ENCODE results near the gene MARK2. TPM values are rescaled to one million over a fixed set of nuclear protein-coding genes. Genes with fewer than 3 reads are reported as not detected.

The MARK2 gene
- total and polyA plus RNA-seq, 8 donors, result 8.8 to 128 (median 19.3) TPM

DNA sequence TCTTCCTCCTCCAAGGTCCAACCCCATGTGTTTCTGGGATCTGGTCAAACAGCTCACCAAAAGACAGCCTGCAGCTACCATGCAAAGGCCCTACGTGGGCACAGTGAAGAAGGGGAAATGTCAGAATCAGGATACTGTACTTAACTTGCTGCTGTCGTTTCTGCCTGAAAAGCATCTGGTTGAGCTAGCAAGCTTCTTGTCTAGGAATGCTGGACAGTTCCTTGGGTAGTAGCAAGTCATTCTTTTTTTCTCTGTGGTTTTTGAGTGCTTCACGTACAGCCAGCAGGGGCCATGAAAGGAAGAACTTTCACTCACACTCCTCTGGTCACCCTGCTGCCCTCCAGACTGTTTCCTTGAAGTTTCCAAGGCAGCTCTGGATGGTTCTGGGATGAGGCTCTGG lies 53.3 kb downstream of the MARK2 start:
- Histone ChIP-seq H3K27ac (no peak overlapping the region), H3K27me3 (no peaks in the 10 kb centered on the region), H3K36me3 (peaks cover 24 to 33% (median 29%) of the 10 kb centered on the region in 4 donors), H3K4me3 (no peak overlapping the region), H3K9me3 (no peaks in the 10 kb centered on the region), H3K4me1 (peaks cover 37 to 69% (median 66%) of the 10 kb centered on the region in 4 donors)
- 21 to 37% (median 31%) methylated on average over 3 of the region's 3 CpGs for WGBS, 5 donors
- intact Hi-C loops (cut with DNase I; ENCODE audit: low total_unique reads), result no loop called here
- TF ChIP-seq POLR2A (IDR thresholded peaks at IDR 0.05), result no peak
- DNase-seq, result peak in 1 of 2 donors; percentile 38

DNA sequence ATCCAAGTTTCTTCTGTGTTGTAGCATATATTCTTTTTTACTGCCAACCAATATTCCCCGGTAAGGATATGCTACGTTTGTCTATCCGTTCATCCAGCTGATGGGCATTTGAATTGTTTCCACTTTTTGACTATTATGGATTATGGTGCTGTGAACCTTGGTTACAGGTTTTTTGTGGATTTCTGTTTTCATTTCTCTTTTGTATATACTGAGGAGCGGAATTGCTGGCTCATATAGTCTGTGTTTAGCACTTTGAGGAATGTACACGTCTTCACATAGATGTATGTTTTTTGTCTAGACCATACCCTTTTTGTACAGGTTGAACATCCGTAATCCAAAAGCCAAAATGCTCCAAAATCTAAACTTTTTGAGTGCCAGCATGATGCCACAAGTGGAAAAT lies 54.4 kb downstream of the MARK2 start:
- Histone ChIP-seq H3K9me3 (no peaks in the 10 kb centered on the region), H3K27me3 (no peaks in the 10 kb centered on the region), H3K36me3 (peaks cover 35 to 44% (median 40%) of the 10 kb centered on the region in 4 donors), H3K4me1 (peaks cover 26 to 58% (median 55%) of the 10 kb centered on the region in 4 donors), H3K27ac (no peak overlapping the region), H3K4me3 (no peak overlapping the region)
- intact Hi-C loops (cut with DNase I; ENCODE audit: low total_unique reads), result no loop called here
- DNase-seq, result no peak
- WGBS, 5 donors, result 95 to 98% (median 97%) methylated on average over 6 of the region's 6 CpGs
- TF ChIP-seq POLR2AphosphoS5 (IDR thresholded peaks at IDR 0.05) (no peak), EP300 (IDR thresholded peaks at IDR 0.05) (no peak), POLR2A (IDR thresholded peaks at IDR 0.05) (no peak)
- TF ChIP-seq, protein P1, sequence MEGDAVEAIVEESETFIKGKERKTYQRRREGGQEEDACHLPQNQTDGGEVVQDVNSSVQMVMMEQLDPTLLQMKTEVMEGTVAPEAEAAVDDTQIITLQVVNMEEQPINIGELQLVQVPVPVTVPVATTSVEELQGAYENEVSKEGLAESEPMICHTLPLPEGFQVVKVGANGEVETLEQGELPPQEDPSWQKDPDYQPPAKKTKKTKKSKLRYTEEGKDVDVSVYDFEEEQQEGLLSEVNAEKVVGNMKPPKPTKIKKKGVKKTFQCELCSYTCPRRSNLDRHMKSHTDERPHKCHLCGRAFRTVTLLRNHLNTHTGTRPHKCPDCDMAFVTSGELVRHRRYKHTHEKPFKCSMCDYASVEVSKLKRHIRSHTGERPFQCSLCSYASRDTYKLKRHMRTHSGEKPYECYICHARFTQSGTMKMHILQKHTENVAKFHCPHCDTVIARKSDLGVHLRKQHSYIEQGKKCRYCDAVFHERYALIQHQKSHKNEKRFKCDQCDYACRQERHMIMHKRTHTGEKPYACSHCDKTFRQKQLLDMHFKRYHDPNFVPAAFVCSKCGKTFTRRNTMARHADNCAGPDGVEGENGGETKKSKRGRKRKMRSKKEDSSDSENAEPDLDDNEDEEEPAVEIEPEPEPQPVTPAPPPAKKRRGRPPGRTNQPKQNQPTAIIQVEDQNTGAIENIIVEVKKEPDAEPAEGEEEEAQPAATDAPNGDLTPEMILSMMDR (IDR thresholded peaks at IDR 0.05), result no peak

DNA sequence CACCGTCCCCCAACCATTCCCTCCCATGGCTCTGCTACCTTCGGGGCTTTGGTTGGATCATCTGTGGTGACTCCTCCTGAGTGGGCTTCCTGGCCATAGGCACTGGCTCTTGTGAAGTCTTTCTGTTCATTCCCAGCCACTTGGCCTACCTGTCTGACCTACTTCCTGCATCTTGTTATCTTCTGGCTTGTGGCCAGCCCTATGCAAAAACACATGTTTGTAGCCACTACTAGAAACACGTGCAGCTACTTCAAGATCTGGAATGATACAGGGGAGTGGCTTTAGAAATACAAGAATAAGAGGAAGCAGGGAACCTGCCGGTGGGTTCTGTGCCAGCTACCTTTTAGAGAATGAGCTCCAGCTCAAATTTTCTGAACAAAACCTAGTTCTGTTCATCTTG lies 57.2 kb downstream of the MARK2 start:
- intact Hi-C loops (cut with DNase I; ENCODE audit: low total_unique reads), result no loop called here
- TF ChIP-seq, protein P1 (IDR thresholded peaks at IDR 0.05), result no peak
- TF ChIP-seq POLR2AphosphoS5 (IDR thresholded peaks at IDR 0.05), result peak in 1 of 3 donors; percentile 83
- Histone ChIP-seq H3K4me1 (peaks cover 0 to 30% (median 28%) of the 10 kb centered on the region in 4 donors), H3K27ac (peak overlapping the region in 2 of 5 donors; percentile 28 to 32), H3K9me3 (no peaks in the 10 kb centered on the region), H3K36me3 (peaks cover 62 to 71% (median 67%) of the 10 kb centered on the region in 4 donors), H3K27me3 (no peaks in the 10 kb centered on the region), H3K4me3 (no peak overlapping the region)
- DNase-seq, result peak; percentile 85 to 86
- 41 to 52% (median 46%) methylated on average over 4 of the region's 4 CpGs for WGBS, 5 donors

DNA sequence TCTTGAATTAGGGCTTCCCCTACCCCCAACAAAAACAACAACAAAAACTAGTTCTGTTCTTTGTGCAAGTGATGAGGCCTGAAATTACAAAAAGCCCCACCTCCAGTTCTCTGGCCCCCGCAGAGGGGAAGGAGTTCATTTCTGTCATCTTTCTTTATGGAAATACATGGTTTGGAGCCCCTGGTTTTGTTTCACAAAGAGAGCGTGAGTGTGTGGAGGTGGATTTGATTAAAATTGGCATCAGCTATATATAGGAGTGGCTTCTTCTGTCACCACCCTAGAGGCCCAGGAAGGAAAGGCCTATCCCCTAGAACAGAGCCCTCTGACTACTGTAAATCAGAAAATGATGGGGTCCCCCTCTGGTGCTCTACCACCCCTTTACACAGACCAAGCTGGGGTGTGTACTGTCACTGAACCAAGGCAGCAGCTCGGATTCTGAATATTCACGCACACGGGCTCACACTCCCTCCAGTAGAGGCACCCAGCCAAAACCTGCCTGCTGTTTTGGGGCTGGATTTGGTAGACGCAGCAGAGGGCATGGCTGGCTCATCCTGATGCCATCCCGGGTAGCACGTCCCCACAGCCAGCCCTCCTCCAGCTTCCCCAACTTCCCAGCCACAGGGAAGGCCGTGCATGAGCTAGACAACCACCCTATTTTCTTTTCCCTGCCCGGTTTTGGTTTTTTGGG lies 58.7 kb downstream of the MARK2 start:
- no peak overlapping the region for H3K27ac ChIP-seq
- peaks cover 0 to 16% (median 13%) of the 10 kb centered on the region in 4 donors for H3K4me1 ChIP-seq
- WGBS, 5 donors, result 89 to 93% (median 90%) methylated on average over 10 of the region's 10 CpGs
- TF ChIP-seq, protein P1 (IDR thresholded peaks at IDR 0.05), result no peak
- TF ChIP-seq POLR2A (IDR thresholded peaks at IDR 0.05) (no peak), POLR2AphosphoS5 (IDR thresholded peaks at IDR 0.05) (no peak), EP300 (IDR thresholded peaks at IDR 0.05) (no peak)
- no peak for DNase-seq
- H3K27me3 ChIP-seq, result no peaks in the 10 kb centered on the region
- no peak overlapping the region for H3K4me3 ChIP-seq
- H3K9me3 ChIP-seq, result no peaks in the 10 kb centered on the region
- peaks cover 73 to 83% (median 80%) of the 10 kb centered on the region in 4 donors for H3K36me3 ChIP-seq
- intact Hi-C loops (cut with DNase I; ENCODE audit: low total_unique reads), result no loop called here

DNA sequence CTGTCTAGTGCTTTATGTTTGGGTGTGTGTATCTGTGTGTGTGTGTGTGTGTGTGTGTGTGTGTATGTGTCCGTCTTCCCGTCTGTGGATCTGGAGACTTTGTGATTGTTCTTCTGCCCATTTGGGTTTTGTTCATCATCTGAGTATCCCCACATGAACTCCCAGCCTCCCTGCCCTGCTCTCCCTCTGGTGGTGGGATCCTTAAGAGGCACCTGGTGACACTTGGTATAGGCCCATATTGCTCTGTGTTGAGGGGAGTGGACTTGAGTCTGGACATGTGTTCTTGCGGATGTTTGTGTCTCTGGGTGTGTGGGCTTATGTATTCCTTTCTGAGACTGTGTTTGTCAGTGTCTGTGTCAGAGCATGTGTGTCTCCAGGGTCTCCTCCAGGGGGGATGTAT lies 62.8 kb downstream of the MARK2 start:
- H3K9me3 ChIP-seq, result no peaks in the 10 kb centered on the region
- no peaks in the 10 kb centered on the region for H3K27me3 ChIP-seq
- no peak overlapping the region for H3K4me3 ChIP-seq
- TF ChIP-seq POLR2AphosphoS5 (IDR thresholded peaks at IDR 0.05), result no peak
- TF ChIP-seq POLR2A (IDR thresholded peaks at IDR 0.05), result no peak
- TF ChIP-seq, protein P1 (IDR thresholded peaks at IDR 0.05), result peak in 1 of 7 experiments; percentile 10
- intact Hi-C loops (cut with DNase I; ENCODE audit: low total_unique reads), result no loop called here
- H3K4me1 ChIP-seq, result peaks cover 0 to 5% (median 2%) of the 10 kb centered on the region in 4 donors
- H3K36me3 ChIP-seq, result peaks cover 91 to 100% (median 100%) of the 10 kb centered on the region in 4 donors
- no peak overlapping the region for H3K27ac ChIP-seq
- 77 to 89% (median 78%) methylated on average over 3 of the region's 3 CpGs for WGBS, 5 donors
- no peak for DNase-seq
